SW480 (cell line): ENCODE data around the gene CCNF.

Source experiments
- DNase-seq: peaks from one replicate; pipeline ENCODE4 v3.0.0-alpha.2; 2016; ENCODE audit warnings: low spot score

Gene CCNF

DNA sequence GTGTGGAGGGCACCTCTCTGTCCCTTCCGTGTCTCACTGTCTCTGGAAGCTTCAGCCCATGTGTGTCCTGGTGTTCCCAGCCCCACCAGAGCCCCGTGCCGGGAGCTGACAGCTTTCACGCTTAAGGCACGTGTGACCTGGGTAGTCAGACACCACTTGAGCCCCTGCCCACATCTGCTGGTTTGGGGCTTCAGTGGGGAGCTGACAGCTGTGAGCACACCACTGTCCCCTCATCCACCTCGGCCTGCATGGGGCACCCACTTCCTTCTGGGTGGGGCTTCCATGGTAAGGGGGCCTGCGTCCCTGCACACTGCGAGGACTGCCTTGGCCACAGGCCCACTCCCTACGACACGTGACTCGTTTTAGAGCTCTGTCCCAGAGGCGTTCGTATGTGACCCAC lies 28.0 kb downstream of the CCNF start:
- DNase-seq: no peak

DNA sequence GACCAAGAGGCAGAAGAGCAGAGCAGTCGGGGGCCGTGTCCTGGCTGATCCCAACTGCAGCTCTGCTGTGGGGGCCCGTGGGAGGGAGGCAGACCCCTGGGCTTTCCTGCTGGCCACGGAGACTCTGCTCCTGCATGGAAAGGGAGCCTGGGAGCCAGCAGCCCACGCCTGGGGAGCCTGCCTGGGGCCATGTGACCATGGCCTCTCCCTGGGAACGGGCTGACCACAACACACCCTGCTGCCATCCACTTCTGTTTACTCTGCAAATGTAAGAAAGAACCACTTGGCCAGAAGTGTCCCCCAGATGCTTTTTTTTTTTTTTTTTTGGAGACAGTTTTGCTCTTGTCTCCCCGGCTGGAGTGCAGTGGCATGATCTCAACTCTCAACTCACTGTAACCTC lies 28.7 kb downstream of the CCNF start:
- DNase-seq: no peak

DNA sequence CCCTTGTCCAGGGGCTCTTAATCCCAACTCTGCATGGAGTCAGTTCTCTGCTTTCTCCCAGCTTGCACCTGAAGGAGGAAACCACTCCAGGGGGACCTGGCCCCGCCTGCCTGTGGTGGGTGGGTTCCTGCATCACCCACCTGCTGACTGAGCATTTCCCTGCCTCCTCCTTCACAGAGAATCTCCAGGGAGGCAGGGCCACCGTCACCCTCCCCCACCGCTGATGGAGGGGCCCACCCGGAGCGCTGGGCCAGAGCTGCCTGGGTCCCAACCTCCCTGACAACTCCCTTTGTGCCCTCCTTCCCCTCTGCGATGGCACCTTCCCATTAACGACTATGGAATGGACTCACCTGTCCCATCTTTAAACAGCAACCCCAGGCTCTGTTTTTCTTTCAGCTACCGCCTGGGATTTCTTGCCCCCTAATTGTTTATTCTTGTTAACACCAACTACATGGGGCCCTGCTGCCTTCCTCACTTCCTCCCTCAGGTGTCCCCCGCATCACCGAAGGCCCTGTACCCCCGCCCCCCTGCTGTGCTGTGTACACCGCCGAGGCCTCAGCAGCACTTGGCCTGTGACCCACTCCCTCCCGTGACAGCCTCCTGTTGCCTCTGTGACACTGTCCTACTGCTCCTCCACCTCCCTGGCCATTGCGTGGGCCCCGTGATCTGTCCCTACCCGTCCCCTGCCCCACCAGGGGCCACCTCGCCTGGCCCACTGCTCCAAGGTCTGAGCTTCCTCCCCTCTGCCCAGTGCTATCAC lies 29.8 kb downstream of the CCNF start:
- DNase-seq: no peak

DNA sequence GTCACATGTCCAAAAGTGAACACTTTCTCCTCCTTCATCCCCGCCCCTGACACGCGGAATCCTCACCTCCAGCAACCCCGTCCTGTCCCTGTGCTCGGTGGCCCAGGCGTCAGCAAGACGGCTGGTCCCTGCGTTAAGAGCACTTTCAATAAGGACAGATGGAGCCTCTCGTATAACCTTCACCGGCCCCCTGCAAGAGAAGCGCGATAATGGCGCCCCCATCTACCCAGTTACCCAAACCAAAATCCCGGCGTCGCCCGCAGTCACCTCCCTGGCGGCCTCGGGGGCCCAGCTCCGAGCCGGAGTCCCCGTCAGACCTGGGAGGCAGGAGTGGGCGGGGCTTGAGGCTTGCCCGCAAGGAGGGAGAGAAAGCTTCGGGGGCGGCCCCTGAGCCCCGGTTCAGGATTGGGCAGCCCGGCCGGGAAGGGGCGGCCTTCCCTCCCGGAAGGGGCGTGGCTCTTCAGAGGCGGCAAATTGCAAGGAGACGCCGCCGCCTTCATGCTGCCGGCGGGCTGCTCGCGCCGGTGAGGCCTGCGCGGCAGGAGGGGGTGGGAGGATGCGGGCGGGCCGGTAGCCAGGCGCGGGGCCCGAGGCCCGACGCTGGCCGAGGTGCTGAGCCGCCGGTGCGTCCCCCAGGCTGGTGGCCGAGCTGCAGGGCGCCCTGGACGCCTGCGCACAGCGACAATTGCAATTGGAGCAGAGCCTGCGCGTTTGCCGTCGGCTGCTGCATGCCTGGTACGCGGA lies 30.6 kb downstream of the CCNF start, which contains the start of gene TEDC2:
Gene TEDC2 (plus strand): TSS at position 463 of the 744 bp plus-strand sequence. CDS start 36 bp downstream, at position 499.
- peak; percentile 93 for DNase-seq

- DNase-seq: no peak
Observed at GRCh38 chr16:2460391-2460713, 31.1 kb downstream of the CCNF start.

DNA sequence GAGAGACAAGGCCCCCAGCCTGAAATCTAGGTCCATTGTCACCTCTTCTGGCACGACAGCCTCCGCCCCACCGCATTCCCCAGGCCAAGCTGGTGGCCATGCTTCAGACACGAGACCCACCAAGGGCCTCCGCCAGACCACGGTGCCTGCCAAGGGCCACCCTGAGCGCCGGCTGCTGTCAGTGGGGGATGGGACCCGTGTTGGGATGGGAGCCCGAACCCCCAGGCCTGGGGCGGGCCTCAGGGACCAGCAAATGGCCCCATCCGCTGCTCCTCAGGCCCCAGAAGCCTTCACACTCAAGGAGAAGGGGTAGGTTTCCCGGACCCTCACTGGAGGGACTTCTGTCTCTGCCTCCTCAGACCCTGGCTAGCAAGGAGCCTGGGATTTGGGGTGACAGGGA lies 31.7 kb downstream of the CCNF start:
- DNase-seq: no peak

GRCh38 chr16:2462031-2462866 lies 33.0 kb downstream of the CCNF start:
- DNase-seq: no peak

- DNase-seq: no peak
Observed at GRCh38 chr16:2464333-2464732, 35.1 kb downstream of the CCNF start.

DNA sequence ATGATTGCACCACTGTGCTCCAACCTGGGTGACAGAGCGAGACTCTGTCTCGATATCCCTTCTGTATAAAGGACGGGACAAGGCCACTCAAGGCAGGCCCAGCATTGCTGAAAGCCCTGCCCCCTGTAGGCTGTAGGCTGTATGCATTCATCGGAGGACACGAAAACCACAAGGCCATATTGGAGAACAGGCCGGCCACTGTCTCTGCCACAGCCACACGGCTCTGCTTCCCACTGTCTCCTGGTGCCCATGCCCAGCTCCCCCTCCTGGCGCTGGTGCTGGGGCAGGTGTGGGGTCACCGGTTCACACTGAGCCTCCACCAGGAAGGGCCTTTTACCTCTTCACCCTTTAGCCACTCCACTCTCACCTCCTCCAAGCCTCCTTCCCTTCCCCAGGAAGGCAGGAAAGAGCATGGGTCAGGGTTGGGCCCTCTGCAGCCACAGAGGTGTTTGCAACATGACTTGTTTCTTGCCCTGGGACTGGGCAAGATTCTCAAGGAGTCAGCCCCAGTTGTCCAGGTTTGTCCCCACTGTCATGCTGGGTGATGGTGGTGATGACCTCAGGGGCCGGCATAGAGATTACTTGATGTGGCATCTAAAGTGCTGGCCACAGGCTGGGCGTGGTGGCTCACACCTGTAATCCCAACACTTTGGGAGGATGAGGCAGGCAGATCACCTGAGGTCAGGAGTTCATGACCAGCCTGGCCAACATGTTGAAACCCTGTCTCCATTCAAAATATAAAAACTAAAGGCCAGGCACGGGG lies 36.6 kb downstream of the CCNF start:
- DNase-seq: no peak

- DNase-seq: no peak
Observed at GRCh38 chr16:2466667-2467527, 37.6 kb downstream of the CCNF start.

DNA sequence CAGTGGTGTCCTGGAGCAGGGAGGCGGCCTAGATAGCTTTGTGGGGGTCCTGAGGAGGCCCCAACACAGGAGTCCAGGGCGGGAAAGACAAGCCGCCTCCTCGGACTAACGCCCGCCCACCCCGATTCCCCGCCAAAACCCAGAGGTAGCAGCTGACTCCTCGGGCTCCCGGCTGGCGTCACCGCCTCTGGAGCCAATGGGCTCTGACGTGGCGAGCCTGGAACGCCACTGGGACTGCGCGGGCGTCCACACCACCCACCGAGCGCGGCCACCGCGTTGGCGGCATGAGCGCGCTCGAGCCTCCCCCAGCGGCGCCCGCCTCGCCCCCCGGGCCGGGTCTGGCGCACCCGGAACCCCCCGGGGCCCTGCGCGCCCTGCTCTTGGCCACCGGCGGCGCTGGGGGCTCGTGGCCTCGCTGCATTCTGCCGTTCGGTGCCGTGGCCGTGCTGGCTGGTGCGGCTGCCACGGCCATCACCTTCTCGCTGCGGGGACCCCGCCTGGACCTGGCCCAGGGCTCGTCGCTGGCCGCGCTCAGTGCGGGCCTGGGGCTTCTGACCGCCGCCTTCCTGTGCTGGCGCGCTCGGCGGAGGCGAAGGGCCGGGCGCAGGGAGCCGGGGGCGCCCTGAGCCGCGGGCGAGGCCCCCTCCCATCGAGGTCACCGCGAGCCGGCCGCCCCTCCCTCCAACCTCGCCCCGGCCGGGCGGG lies 38.4 kb downstream of the CCNF start:
- peak; percentile 63 for DNase-seq

DNA sequence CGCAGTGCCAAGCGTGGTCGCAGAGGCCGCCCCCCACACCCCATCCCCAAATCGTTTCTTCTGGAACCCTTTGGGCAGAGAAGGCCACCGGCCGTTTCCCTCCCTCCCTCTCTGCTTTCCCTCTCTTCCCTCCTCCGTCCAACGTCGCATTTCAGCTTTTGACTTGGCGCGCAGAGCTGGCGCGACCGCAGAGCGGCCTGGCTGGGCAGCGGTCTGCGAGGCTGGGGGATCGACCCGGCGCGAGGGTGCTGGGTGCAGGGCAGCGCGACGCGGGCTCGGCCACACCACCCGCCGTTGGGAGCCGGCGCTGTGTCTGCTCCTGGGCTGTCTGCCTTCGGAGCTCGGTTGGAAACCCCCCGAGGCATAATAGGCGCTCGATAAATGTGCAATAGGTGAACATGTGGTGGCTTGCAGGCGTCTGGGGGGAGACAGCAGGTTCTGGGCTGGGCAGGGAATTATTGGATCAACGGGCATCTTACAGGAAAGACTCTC lies 39.0 kb downstream of the CCNF start:
- DNase-seq: no peak

- peak; percentile 52 for DNase-seq
Observed at GRCh38 chr16:2468725-2469398, 39.6 kb downstream of the CCNF start.

DNA sequence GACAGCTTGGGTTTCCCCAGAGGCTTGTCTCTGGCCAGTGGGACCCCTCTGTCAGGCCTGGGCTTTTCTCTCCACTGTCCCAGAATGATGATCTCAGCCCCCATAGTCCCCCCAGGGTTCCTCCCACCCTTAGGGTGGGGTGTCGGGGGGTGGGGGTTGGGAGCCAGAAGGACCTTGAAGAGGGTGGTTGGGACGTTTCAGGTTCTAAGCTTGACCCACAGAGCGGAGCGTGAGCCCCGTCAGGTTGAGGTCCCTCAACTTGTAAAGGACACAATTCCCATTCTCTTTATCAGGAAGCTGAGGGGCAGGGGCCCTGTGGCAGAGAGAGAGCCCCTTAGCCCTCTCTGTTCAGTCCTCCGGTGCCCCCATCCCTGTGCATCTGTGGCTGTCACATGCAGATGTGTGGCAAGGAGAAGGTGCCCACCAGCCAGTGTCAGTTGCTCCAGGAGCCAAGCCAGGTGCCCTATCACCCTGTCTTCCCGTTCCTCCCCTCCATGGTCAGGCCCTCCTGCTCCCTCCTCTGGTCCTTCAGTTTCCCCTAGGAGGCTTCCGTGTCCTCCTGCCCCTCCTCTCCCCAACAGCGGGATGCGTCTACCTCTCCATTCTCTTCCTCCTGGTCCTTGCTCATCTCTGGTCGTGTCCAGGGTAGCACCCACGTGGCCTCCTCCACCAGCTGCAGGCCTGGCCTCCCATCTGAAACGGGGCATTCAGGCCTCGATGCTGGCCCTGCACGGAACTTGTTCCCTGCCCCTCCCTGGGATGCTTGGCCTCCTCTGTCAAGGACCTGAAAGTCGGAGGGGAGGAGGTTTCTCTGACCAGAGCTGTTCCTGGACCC lies 40.4 kb downstream of the CCNF start:
- no peak for DNase-seq

GRCh38 chr16:2470234-2470601 lies 41.0 kb downstream of the CCNF start:
- no peak for DNase-seq

GRCh38 chr16:2470603-2471015 lies 41.4 kb downstream of the CCNF start:
- DNase-seq: no peak

DNA sequence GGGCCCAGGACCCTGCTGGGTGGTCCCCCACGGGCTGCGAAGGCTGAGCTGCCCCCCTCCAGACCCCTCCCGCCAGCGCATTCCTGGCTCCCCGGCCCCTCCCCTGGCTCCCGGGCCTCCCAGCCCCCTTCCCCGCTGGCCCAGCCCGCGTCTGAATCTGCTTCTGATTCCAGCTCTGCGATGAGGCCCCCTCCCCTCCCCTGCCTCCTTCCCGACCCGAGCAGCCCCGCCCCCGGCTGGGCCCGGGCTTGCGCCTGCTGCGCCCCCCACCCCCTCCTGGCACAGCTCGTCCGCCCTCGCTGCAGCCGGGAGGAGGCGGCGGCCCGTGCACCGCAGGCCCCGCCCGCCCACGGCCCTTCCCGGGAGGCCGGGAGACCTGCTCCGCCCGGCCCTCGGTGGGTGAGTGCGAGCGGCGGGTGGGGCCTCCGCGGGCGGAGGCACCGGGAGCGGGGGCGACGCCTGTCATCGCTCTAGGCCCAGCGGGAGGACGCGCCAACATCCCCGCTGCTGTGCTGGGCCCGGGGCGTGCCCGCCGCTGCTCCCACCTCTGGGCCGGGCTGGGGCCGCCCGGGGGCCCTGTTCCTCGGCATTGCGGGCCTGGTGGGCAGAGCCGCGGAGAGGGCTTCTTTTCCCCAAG lies 41.9 kb downstream of the CCNF start, which contains the start of gene NTN3:
Gene NTN3 (plus strand): TSS at position 282 of the 637 bp plus-strand sequence. CDS start 405 bp downstream, outside the sequence.
- DNase-seq: no peak
